ENCODE results near the gene ARRDC4. TPM values are rescaled to one million over a fixed set of nuclear protein-coding genes. Genes with fewer than 3 reads are reported as not detected.

ARRDC4 gene
- total and polyA plus RNA-seq, 4 donors = 16.5 to 41.5 (median 19.4) TPM

GRCh38 chr15:97963779-97964178, 3.3 kb downstream of the ARRDC4 start:
- H3K9ac ChIP-seq (ENCODE audit: insufficient read depth in 1 of 2, low read length in 2 of 2) = no peak overlapping the region
- peaks cover 0 to 1% (median 0%) of the 10 kb centered on the region in 4 donors for H3K9me3 ChIP-seq (ENCODE audit: control insufficient read depth in 4 of 4, insufficient read depth in 3 of 4, low read length in 3 of 4)
- 66 to 73% methylated on average over 4 of the region's 4 CpGs for WGBS, 2 donors
- peaks cover 4 to 20% (median 10%) of the 10 kb centered on the region in 5 donors for H3K4me1 ChIP-seq (ENCODE audit: control insufficient read depth in 5 of 5, insufficient read depth in 5 of 5, low read length in 5 of 5)
- H3K4me3 ChIP-seq = no peak overlapping the region
- H3K36me3 ChIP-seq (ENCODE audit: control insufficient read depth in 4 of 4, insufficient read depth in 4 of 4, low read length in 4 of 4) = peaks cover 1 to 10% (median 7%) of the 10 kb centered on the region in 4 donors
- no peak for DNase-seq
- no peak for TF ChIP-seq CTCF (IDR thresholded peaks at IDR 0.05; ENCODE audit: control extremely low read depth, extremely low read depth)
- H3K27me3 ChIP-seq (ENCODE audit: control insufficient read depth in 3 of 3, insufficient read depth in 3 of 3, low read length in 2 of 3) = no peaks in the 10 kb centered on the region
- no peak overlapping the region for H3K27ac ChIP-seq (ENCODE audit: low read depth in 1 of 2, low read length in 1 of 2)
- ATAC-seq (ENCODE audit: insufficient read depth, low FRiP score) = no peak

- no peak overlapping the region for H3K9ac ChIP-seq (ENCODE audit: insufficient read depth in 1 of 2, low read length in 2 of 2)
- no peak for TF ChIP-seq CTCF (IDR thresholded peaks at IDR 0.05; ENCODE audit: control extremely low read depth, extremely low read depth)
- no peaks in the 10 kb centered on the region for H3K27me3 ChIP-seq (ENCODE audit: control insufficient read depth in 3 of 3, insufficient read depth in 3 of 3, low read length in 2 of 3)
- no peaks in the 10 kb centered on the region for H3K9me3 ChIP-seq (ENCODE audit: control insufficient read depth in 4 of 4, insufficient read depth in 3 of 4, low read length in 3 of 4)
- 62 to 71% methylated on average over 2 of the region's 2 CpGs for WGBS, 2 donors
- H3K4me1 ChIP-seq (ENCODE audit: control insufficient read depth in 5 of 5, insufficient read depth in 5 of 5, low read length in 5 of 5) = peaks cover 4 to 20% (median 9%) of the 10 kb centered on the region in 5 donors
- no peak for ATAC-seq (ENCODE audit: insufficient read depth, low FRiP score)
- DNase-seq = no peak
- H3K27ac ChIP-seq (ENCODE audit: low read depth in 1 of 2, low read length in 1 of 2) = no peak overlapping the region
- peaks cover 5 to 31% (median 20%) of the 10 kb centered on the region in 4 donors for H3K36me3 ChIP-seq (ENCODE audit: control insufficient read depth in 4 of 4, insufficient read depth in 4 of 4, low read length in 4 of 4)
- H3K4me3 ChIP-seq = no peak overlapping the region
Observed at GRCh38 chr15:97966246-97966645, 5.7 kb downstream of the ARRDC4 start.

GRCh38 chr15:97966924-97967620, 6.6 kb downstream of the ARRDC4 start:
- TF ChIP-seq CTCF (IDR thresholded peaks at IDR 0.05; ENCODE audit: control extremely low read depth, extremely low read depth) = no peak
- DNase-seq (no peak), ATAC-seq (ENCODE audit: insufficient read depth, low FRiP score) (no peak)
- Histone ChIP-seq H3K4me1 (ENCODE audit: control insufficient read depth in 5 of 5, insufficient read depth in 5 of 5, low read length in 5 of 5) (peaks cover 0 to 19% (median 2%) of the 10 kb centered on the region in 5 donors), H3K27me3 (ENCODE audit: control insufficient read depth in 3 of 3, insufficient read depth in 3 of 3, low read length in 2 of 3) (no peaks in the 10 kb centered on the region), H3K9me3 (ENCODE audit: control insufficient read depth in 4 of 4, insufficient read depth in 3 of 4, low read length in 3 of 4) (no peaks in the 10 kb centered on the region), H3K27ac (ENCODE audit: low read depth in 1 of 2, low read length in 1 of 2) (no peak overlapping the region), H3K4me3 (no peak overlapping the region), H3K9ac (ENCODE audit: insufficient read depth in 1 of 2, low read length in 2 of 2) (no peak overlapping the region), H3K36me3 (ENCODE audit: control insufficient read depth in 4 of 4, insufficient read depth in 4 of 4, low read length in 4 of 4) (peaks cover 7 to 39% (median 22%) of the 10 kb centered on the region in 4 donors)
- 71 to 84% methylated on average over 6 of the region's 6 CpGs for WGBS, 2 donors
